ENCODE results near the gene CDH26.

The CDH26 gene

GRCh38 chr20:59983076-59983475 is 24.9 kb downstream of the CDH26 start:
- TF ChIP-seq CTCF (IDR thresholded peaks at IDR 0.05), result no peak
- Histone ChIP-seq H3K27ac (no peak overlapping the region), H3K4me3 (no peak overlapping the region)
- no peak for DNase-seq (ENCODE audit: low spot score)

DNA sequence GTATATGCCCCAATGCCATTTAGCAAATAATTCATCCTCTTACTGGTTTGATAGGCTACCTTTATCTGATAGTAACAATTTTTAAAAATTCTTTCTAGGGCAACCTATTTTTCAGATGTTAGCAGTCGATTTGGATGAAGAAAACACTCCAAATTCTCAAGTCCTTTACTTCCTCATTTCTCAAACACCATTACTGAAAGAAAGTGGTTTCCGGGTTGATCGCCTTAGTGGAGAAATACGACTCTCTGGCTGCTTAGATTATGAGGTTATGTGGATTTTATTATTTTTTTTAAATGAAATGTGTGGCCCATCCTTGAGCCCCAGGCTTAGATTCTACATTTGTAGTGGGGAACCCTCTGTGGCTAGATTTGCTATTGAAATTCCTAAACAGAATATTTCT is 26.3 kb downstream of the CDH26 start:
- no peak for DNase-seq (ENCODE audit: low spot score)
- Histone ChIP-seq H3K27ac (no peak overlapping the region), H3K4me3 (no peak overlapping the region)
- TF ChIP-seq CTCF (IDR thresholded peaks at IDR 0.05), result no peak

DNA sequence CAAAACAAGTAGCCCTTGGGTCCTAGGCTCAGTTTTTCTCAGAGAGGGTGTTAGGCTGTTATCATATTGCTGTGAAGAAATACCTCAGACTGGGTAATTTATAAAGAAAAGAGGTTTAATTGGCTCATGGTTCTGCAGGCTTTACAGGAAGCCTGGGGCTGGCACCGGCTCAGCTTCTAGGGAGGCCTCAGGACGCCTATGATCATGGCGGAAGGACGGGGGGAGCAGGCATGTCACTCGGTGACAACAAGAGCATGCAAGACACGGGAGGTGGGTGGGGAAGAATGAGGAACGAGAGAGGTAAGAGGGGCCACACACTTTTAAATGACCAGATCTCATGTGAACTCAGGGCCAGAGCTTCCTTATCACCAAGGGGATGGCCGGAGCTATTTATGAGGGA is 26.9 kb downstream of the CDH26 start:
- TF ChIP-seq CTCF (IDR thresholded peaks at IDR 0.05), result no peak

DNA sequence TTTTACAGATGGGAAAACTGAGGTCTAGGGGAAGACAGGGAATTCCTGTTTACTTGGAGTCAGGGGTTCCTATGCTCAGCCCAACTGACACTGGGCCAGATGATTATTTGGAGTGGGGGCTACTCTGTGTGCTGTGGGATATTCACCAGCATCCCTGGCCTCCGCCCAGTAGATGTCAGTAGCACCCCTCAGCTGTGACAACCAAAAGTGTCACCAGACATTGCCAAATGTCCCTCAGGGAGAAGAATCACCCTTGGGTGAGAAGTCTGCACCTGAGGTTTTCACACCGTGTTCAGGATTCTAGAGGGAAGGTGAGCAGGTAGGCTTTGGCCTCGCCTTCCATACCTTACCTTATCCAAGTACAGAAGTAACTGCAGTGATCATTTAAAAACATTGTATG is 27.6 kb downstream of the CDH26 start:
- H3K4me3 ChIP-seq, result no peak overlapping the region
- no peak overlapping the region for H3K27ac ChIP-seq
- DNase-seq (ENCODE audit: low spot score), result no peak
- no peak for TF ChIP-seq CTCF (IDR thresholded peaks at IDR 0.05)

More for the DNA sequence above, 26.9 kb downstream of the CDH26 start:
- Histone ChIP-seq H3K4me3 (no peak overlapping the region), H3K27ac (no peak overlapping the region)
- DNase-seq (ENCODE audit: low spot score), result no peak

DNA sequence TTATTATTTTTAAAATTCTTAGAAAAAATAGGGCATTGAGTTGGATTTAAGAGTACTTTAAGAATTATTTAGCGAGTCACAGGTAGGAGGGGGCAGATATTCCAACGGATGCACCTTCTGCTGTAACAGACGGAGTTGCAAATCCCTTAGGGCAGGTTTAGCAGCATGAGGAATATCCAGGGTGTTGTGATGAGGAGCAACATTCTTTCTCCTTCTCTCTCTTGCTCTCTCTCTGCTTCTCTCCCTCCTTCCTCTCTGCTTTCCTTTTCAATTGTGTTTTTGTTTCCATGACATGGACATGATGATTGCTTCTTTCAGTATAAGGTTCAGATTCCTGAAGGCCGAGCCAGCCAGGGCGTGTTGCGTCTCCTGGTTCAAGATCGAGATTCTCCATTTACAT is 28.9 kb downstream of the CDH26 start:
- no peak for DNase-seq (ENCODE audit: low spot score)
- no peak overlapping the region for H3K27ac ChIP-seq
- no peak for TF ChIP-seq CTCF (IDR thresholded peaks at IDR 0.05)
- H3K4me3 ChIP-seq, result no peak overlapping the region

- no peak for TF ChIP-seq CTCF (IDR thresholded peaks at IDR 0.05)
- no peak overlapping the region for H3K27ac ChIP-seq
- H3K4me3 ChIP-seq, result no peak overlapping the region
- no peak for DNase-seq (ENCODE audit: low spot score)
These were observed 29.9 kb downstream of the CDH26 start for GRCh38 chr20:59988141-59988540.

GRCh38 chr20:59992526-59993084 is 34.4 kb downstream of the CDH26 start:
- Histone ChIP-seq H3K27ac (no peak overlapping the region), H3K4me3 (no peak overlapping the region)
- TF ChIP-seq CTCF (IDR thresholded peaks at IDR 0.05), result no peak
- DNase-seq (ENCODE audit: low spot score), result no peak

Data from coronary artery (tissue), 2 donors.